HepG2 (cell line): ENCODE results near the gene RPL34. TPM values are rescaled to one million over a fixed set of nuclear protein-coding genes. Genes with fewer than 3 reads are reported as not detected.

Experiments used
- FOXK1 ChIP-seq: sonication (generic); formaldehyde crosslinking; IDR thresholded peaks from 2 replicates; pipeline ENCODE4 v1.4.0; 2020; ENCODE audit warnings: low read depth, missing genetic modification reagents, borderline replicate concordance
- FOXM1 ChIP-seq: sonication (generic); formaldehyde crosslinking; IDR thresholded peaks from 2 replicates; pipeline ENCODE4 v1.5.0; 2020; ENCODE audit warnings: missing genetic modification reagents
- ISX ChIP-seq: sonication (generic); formaldehyde crosslinking; conservative IDR thresholded peaks from 2 replicates; pipeline ENCODE4 v1.5.0; 2020; ENCODE audit warnings: missing genetic modification reagents
- NRL ChIP-seq: sonication (generic); formaldehyde crosslinking; IDR thresholded peaks from 2 replicates; pipeline ENCODE4 v1.5.0; 2020; ENCODE audit warnings: missing genetic modification reagents, mild to moderate bottlenecking, moderate library complexity, borderline replicate concordance
- PAX8 ChIP-seq: sonication (generic); formaldehyde crosslinking; IDR thresholded peaks from 2 replicates; pipeline ENCODE4 v1.8.0; 2022; ENCODE audit warnings: mild to moderate bottlenecking, missing genetic modification reagents, borderline replicate concordance
- RNF219 ChIP-seq: sonication (generic); formaldehyde crosslinking; IDR thresholded peaks from 2 replicates; pipeline ENCODE4 v1.5.0; 2020; ENCODE audit warnings: mild to moderate bottlenecking, missing genetic modification reagents
- SATB2 ChIP-seq: sonication (generic); formaldehyde crosslinking; IDR thresholded peaks from 2 replicates; pipeline ENCODE4 v1.5.0; 2020; ENCODE audit warnings: missing genetic modification reagents
- SP2 ChIP-seq: sonication (generic); formaldehyde crosslinking; IDR thresholded peaks from 2 replicates; pipeline ENCODE4 v1.5.1; 2020; ENCODE audit warnings: mild to moderate bottlenecking, missing genetic modification reagents
- STAT5B ChIP-seq: sonication (generic); formaldehyde crosslinking; IDR thresholded peaks from 2 replicates; pipeline ENCODE4 v1.4.0; 2020; ENCODE audit warnings: missing genetic modification reagents
- TOE1 ChIP-seq: sonication (generic); formaldehyde crosslinking; IDR thresholded peaks from 2 replicates; pipeline ENCODE4 v1.4.0; 2020; ENCODE audit warnings: mild to moderate bottlenecking, missing genetic modification reagents
- ZBTB38 ChIP-seq: sonication (generic); formaldehyde crosslinking; IDR thresholded peaks from 2 replicates; pipeline ENCODE4 v1.5.1; 2020; ENCODE audit warnings: mild to moderate bottlenecking, missing genetic modification reagents
- ZFP1 ChIP-seq: IDR thresholded peaks from 2 replicates; pipeline ENCODE4 v1.6.1; 2016
- ZNF124 ChIP-seq: sonication (generic); formaldehyde crosslinking; IDR thresholded peaks from 2 replicates; pipeline ENCODE4 v1.4.0; 2020; ENCODE audit warnings: missing genetic modification reagents
- ZNF280B ChIP-seq: sonication (generic); formaldehyde crosslinking; IDR thresholded peaks from 2 replicates; pipeline ENCODE4 v1.5.0; 2020; ENCODE audit warnings: missing genetic modification reagents, mild to moderate bottlenecking, borderline replicate concordance
- ZNF572 ChIP-seq: sonication (generic); formaldehyde crosslinking; IDR thresholded peaks from 2 replicates; pipeline ENCODE4 v1.5.1; 2020; ENCODE audit warnings: mild to moderate bottlenecking, missing genetic modification reagents
- ZNF713 ChIP-seq: sonication (generic); formaldehyde crosslinking; IDR thresholded peaks from 2 replicates; pipeline ENCODE4 v1.4.0; 2020; ENCODE audit warnings: mild to moderate bottlenecking, missing genetic modification reagents
- ZNF724P ChIP-seq: sonication (generic); formaldehyde crosslinking; IDR thresholded peaks from 2 replicates; pipeline ENCODE4 v1.8.0; 2022; ENCODE audit warnings: missing genetic modification reagents, borderline replicate concordance
- ZNF746 ChIP-seq: sonication (generic); formaldehyde crosslinking; IDR thresholded peaks from 2 replicates; pipeline ENCODE4 v1.8.0; 2022; ENCODE audit warnings: mild to moderate bottlenecking, missing genetic modification reagents
- polyA plus RNA-seq, 8 experiments: library from polyadenylated mRNA; depleted of rRNA in 3 of 8; stranded (reverse) in 7 of 8; unstranded in 1 of 8; fragments of >200 nt; fragmentation: Illumina TruSeq in 4 of 8; extraction: Trizol in 4 of 8; gene quantifications; 2 replicates each; pipeline versions ENCODE4 v1.2.1 to v1.2.3, GENCODE V29; 2011 to 2016; ENCODE audit warnings: low read depth in 4 of 8, missing spikeins in 1 of 8, mixed read lengths in 1 of 8; ENCODE audit not compliant: insufficient read depth in 1 of 8
- total RNA-seq, 5 experiments: library from RNA; depleted of rRNA; stranded (reverse); fragments of >200 nt; fragmentation: Illumina TruSeq; extraction: Trizol; gene quantifications; 2 replicates each; pipeline ENCODE4 v1.2.3, GENCODE V29; 2016; ENCODE audit warnings: low read depth in 1 of 5
- TF ChIP-seq, protein P1 (sequence below): fragments of 450-650 bp; IDR thresholded peaks from 2 replicates; pipeline ENCODE4 v1.6.1; 2017
- TF ChIP-seq, protein P2 (sequence below): sonication (generic); formaldehyde crosslinking; IDR thresholded peaks from 2 replicates; pipeline ENCODE4 v1.4.0; 2020; ENCODE audit warnings: mild to moderate bottlenecking, missing genetic modification reagents
- TF ChIP-seq, protein P3 (sequence below): sonication (generic); formaldehyde crosslinking; IDR thresholded peaks from 2 replicates; pipeline ENCODE4 v1.5.0; 2020; ENCODE audit warnings: missing genetic modification reagents
- TF ChIP-seq, protein P4 (sequence below): sonication (generic); formaldehyde crosslinking; IDR thresholded peaks from 2 replicates; pipeline ENCODE4 v1.8.0; 2022; ENCODE audit warnings: mild to moderate bottlenecking, missing genetic modification reagents, moderate library complexity

Gene RPL34
- total and polyA plus RNA-seq, 2 of the 13 experiments (the other 11 are each of a cell fraction or from before 2014, with no cell fraction given), result 2,235 to 3,985 TPM

DNA sequence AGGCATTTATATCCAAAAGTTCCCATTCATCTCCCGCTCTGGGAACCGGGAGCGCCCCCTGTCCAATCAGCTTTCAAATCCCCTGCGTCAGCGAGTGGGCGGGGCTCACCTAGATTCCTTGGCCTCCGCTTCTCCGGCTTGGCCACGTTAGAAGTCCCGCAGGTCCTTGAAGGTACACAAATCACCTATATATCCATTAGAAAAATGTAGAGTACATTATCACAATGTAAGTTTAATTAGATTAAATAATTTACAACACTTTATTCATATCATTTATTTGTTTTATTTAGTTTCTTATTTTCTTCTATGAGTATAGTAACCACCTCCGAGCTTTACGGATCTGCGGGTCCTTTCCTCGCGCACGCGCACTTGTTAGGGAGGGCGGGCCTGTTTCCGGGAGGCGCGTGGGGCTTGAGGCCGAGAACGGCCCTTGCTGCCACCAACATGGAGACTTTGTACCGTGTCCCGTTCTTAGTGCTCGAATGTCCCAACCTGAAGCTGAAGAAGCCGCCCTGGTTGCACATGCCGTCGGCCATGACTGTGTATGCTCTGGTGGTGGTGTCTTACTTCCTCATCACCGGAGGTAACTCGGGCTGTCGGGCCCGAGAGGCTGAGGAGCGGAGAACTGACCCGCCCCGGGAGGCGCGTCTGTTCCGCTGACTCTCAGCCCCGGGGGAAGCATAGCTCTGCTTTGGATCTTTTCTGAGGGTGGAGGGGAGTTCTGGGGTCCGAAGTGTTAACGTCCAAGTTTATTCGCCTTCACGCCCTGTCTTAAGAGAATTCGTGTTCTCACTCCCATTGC, 30.0 kb downstream of the RPL34 start, which contains the start of gene OSTC (continued):
- TF ChIP-seq, protein P1, sequence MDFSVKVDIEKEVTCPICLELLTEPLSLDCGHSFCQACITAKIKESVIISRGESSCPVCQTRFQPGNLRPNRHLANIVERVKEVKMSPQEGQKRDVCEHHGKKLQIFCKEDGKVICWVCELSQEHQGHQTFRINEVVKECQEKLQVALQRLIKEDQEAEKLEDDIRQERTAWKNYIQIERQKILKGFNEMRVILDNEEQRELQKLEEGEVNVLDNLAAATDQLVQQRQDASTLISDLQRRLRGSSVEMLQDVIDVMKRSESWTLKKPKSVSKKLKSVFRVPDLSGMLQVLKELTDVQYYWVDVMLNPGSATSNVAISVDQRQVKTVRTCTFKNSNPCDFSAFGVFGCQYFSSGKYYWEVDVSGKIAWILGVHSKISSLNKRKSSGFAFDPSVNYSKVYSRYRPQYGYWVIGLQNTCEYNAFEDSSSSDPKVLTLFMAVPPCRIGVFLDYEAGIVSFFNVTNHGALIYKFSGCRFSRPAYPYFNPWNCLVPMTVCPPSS, result no peak
- TF ChIP-seq ZNF724P (CRISPR knock-in tag), result no peak
- no peak for TF ChIP-seq TOE1 (CRISPR knock-in tag)
- TF ChIP-seq ZNF124 (CRISPR knock-in tag), result no peak
- TF ChIP-seq RNF219 (CRISPR knock-in tag), result no peak
- peak; percentile 26 for TF ChIP-seq FOXK1 (CRISPR knock-in tag)
- TF ChIP-seq ZNF746 (CRISPR knock-in tag), result peak; percentile 23; the same call in 1 of the 2 replicates
- TF ChIP-seq ZNF280B (CRISPR knock-in tag), result no peak
- no peak for TF ChIP-seq ISX (CRISPR knock-in tag)
- no peak for TF ChIP-seq STAT5B
- no peak for TF ChIP-seq ZFP1 (CRISPR knock-in tag)
- TF ChIP-seq, protein P2, sequence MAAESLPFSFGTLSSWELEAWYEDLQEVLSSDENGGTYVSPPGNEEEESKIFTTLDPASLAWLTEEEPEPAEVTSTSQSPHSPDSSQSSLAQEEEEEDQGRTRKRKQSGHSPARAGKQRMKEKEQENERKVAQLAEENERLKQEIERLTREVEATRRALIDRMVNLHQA (CRISPR knock-in tag), result no peak
- no peak for TF ChIP-seq ZNF713 (CRISPR knock-in tag)
- no peak for TF ChIP-seq PAX8 (CRISPR knock-in tag)
- TF ChIP-seq SP2 (CRISPR knock-in tag), result no peak
- peak; percentile 67; the same call in 1 of the 2 replicates for TF ChIP-seq NRL
- TF ChIP-seq ZBTB38, result no peak; the same call in 1 of the 2 replicates
- TF ChIP-seq ZNF572 (CRISPR knock-in tag), result no peak
- no peak for TF ChIP-seq SATB2 (CRISPR knock-in tag)
- TF ChIP-seq FOXM1, result no peak
- TF ChIP-seq, protein P3, sequence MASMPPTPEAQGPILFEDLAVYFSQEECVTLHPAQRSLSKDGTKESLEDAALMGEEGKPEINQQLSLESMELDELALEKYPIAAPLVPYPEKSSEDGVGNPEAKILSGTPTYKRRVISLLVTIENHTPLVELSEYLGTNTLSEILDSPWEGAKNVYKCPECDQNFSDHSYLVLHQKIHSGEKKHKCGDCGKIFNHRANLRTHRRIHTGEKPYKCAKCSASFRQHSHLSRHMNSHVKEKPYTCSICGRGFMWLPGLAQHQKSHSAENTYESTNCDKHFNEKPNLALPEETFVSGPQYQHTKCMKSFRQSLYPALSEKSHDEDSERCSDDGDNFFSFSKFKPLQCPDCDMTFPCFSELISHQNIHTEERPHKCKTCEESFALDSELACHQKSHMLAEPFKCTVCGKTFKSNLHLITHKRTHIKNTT (CRISPR knock-in tag), result no peak
- TF ChIP-seq, protein P4, sequence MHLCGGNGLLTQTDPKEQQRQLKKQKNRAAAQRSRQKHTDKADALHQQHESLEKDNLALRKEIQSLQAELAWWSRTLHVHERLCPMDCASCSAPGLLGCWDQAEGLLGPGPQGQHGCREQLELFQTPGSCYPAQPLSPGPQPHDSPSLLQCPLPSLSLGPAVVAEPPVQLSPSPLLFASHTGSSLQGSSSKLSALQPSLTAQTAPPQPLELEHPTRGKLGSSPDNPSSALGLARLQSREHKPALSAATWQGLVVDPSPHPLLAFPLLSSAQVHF (CRISPR knock-in tag), result no peak
